HCT116 (cell line): ENCODE measurements around the gene ANKRD63. TPM values are rescaled to one million over a fixed set of nuclear protein-coding genes. Genes with fewer than 3 reads are reported as not detected.

ENCODE experiments used
- ATAC-seq: fragments of 200-7000 bp; cut with Tn5 transposase; 2 replicates; pipeline ENCODE4 v1.9.1; 2020; ENCODE audit warnings: mild to moderate bottlenecking, moderate library complexity
- BruUV-seq: library from RNA; stranded (reverse); fragments of 400-500 nt; replicated peaks from 2 replicates; lab custom pipeline; 2021; lab: Mats Ljungman, UMichigan
- CTCF ChIA-PET: fragments of 300-600 bp; sonication (Branson Sonifier 250); formaldehyde crosslinking; loops from one replicate; lab custom pipeline; 2021; ENCODE audit warnings: antibody characterized with exemption; lab: Charles Lee
- POLR2A ChIA-PET: fragments of 300-600, 350-600 bp; sonication (Branson Sonifier 250); formaldehyde crosslinking; loops from one replicate; lab custom pipeline; 2021; ENCODE audit warnings: antibody characterized with exemption; lab: Charles Lee
- RAD21 ChIA-PET, 2 experiments: fragments of 300-600 bp; sonication (Branson Sonifier 250); formaldehyde crosslinking; loops; one replicate each; lab custom pipeline; 2023; ENCODE audit warnings: low total read pairs in 2 of 2; ENCODE audit not compliant: uncharacterized antibody in 2 of 2, unreplicated experiment in 2 of 2, low non-redundant PET in 1 of 2; lab: Charles Lee
- DNase-seq: peaks from one replicate; pipeline ENCODE4 v3.0.0-alpha.2; 2010; ENCODE audit warnings: low read depth, low spot score
- H2AFZ ChIP-seq: fragments of 200-600 bp; shearing (Covaris generic), sonication (generic); 2 replicates; pipeline ENCODE4 v1.6.1; 2017; ENCODE audit warnings: low read depth, mixed run types, mixed read lengths, antibody characterized with exemption, low read length; ENCODE audit not compliant: poor library complexity, severe bottlenecking
- H3K27ac ChIP-seq: 2 replicates; pipeline ENCODE4 v1.5.1; 2012; ENCODE audit warnings: low read depth, low read length
- H3K27me3 ChIP-seq: fragments of 200-600 bp; sonication (generic); 2 replicates; pipeline ENCODE4 v1.6.1; 2016; ENCODE audit warnings: mixed run types, low read length, mixed read lengths; ENCODE audit not compliant: insufficient read depth
- H3K36me3 ChIP-seq, 2 experiments: fragments of 200-500 bp in 1 of 2; fragments of 200-600 bp in 1 of 2; sonication (Bioruptor generic) in 1 of 2; sonication (generic) in 1 of 2; 2 replicates each; pipeline versions ENCODE4 v1.5.1 to v1.6.1; 2014 to 2016; ENCODE audit warnings: low read length in 2 of 2, inconsistent platforms in 1 of 2, mixed read lengths in 1 of 2, mixed run types in 1 of 2; ENCODE audit not compliant: insufficient read depth in 2 of 2, control insufficient read depth in 1 of 2
- H3K4me1 ChIP-seq, 2 experiments: fragments of 200-600 bp in 1 of 2; sonication (generic) in 1 of 2; 2 replicates each; pipeline versions ENCODE4 v1.5.1 to v1.6.1; 2012 to 2017; ENCODE audit warnings: low read length in 2 of 2, inconsistent platforms in 1 of 2, mild to moderate bottlenecking in 1 of 2, mixed read lengths in 1 of 2, mixed run types in 1 of 2, moderate library complexity in 1 of 2; ENCODE audit not compliant: insufficient read depth in 2 of 2, control insufficient read depth in 1 of 2
- H3K4me2 ChIP-seq: fragments of 200-600 bp; sonication (generic); 2 replicates; pipeline ENCODE4 v1.6.1; 2017; ENCODE audit warnings: mixed run types, low read length, mixed read lengths
- H3K4me3 ChIP-seq, 2 experiments: fragments of 200-600 bp in 1 of 2; sonication (generic) in 1 of 2; replicated peaks in 1 of 2; 2 replicates each; pipeline ENCODE4 v1.5.1; 2011 to 2016; ENCODE audit warnings: low read length in 2 of 2, control low read depth in 1 of 2, low read depth in 1 of 2, mild to moderate bottlenecking in 1 of 2, mixed read lengths in 1 of 2, mixed run types in 1 of 2
- H3K79me2 ChIP-seq: fragments of 200-600 bp; sonication (generic); 2 replicates; pipeline ENCODE4 v1.6.1; 2017; ENCODE audit warnings: mild to moderate bottlenecking, mixed run types, low read length, moderate library complexity, mixed read lengths; ENCODE audit not compliant: insufficient read depth
- H3K9ac ChIP-seq: fragments of 200-600 bp; sonication (generic); 2 replicates; pipeline ENCODE4 v1.6.1; 2016; ENCODE audit warnings: low read length, mixed read lengths
- H3K9me2 ChIP-seq: fragments of 200-600 bp; sonication (generic), shearing (Covaris generic); 2 replicates; pipeline ENCODE4 v1.6.1; 2017; ENCODE audit warnings: mixed run types, mild to moderate bottlenecking, moderate library complexity; ENCODE audit not compliant: insufficient read depth
- H3K9me3 ChIP-seq, 2 experiments: fragments of 200-500 bp in 1 of 2; fragments of 200-600 bp in 1 of 2; sonication (Bioruptor generic) in 1 of 2; sonication (generic) in 1 of 2; 2 replicates each; pipeline ENCODE4 v1.6.1; 2014 to 2017; ENCODE audit warnings: low read length in 2 of 2, mixed read lengths in 2 of 2, inconsistent platforms in 1 of 2, low read depth in 1 of 2, mild to moderate bottlenecking in 1 of 2, mixed run types in 1 of 2, moderate library complexity in 1 of 2; ENCODE audit not compliant: control insufficient read depth in 1 of 2, insufficient read depth in 1 of 2
- H4K20me1 ChIP-seq: fragments of 200-600 bp; sonication (generic), shearing (Covaris generic); 2 replicates; pipeline ENCODE4 v1.6.1; 2017; ENCODE audit warnings: mixed run types, mild to moderate bottlenecking, moderate library complexity; ENCODE audit not compliant: insufficient read depth
- CTCF ChIP-seq, 3 experiments: fragments of 200-600 bp in 1 of 3; sonication (generic) in 1 of 3; IDR thresholded peaks in 2 of 3; conservative IDR thresholded peaks in 1 of 3; 2 replicates each; pipeline ENCODE4 v1.5.1; 2012 to 2017; ENCODE audit warnings: low read depth in 2 of 3, low read length in 2 of 3, antibody characterized with exemption in 1 of 3, borderline replicate concordance in 1 of 3, control low read depth in 1 of 3, mild to moderate bottlenecking in 1 of 3, mixed read lengths in 1 of 3, mixed run types in 1 of 3, moderate library complexity in 1 of 3; ENCODE audit not compliant: insufficient read depth in 1 of 3
- EGR1 ChIP-seq: IDR thresholded peaks from 2 replicates; pipeline ENCODE4 v1.6.1; 2012; ENCODE audit warnings: low read depth
- EZH2 ChIP-seq: fragments of 200-600 bp; sonication (generic); IDR thresholded peaks from 2 replicates; pipeline ENCODE4 v1.6.1; 2017; ENCODE audit warnings: antibody characterized with exemption, mixed run types
- POLR2A ChIP-seq: IDR thresholded peaks from 2 replicates; pipeline ENCODE4 v1.7.0; 2011; ENCODE audit warnings: borderline replicate concordance; ENCODE audit not compliant: insufficient read depth, insufficient read length; ENCODE audit errors: extremely low read depth
- RAD21 ChIP-seq: IDR thresholded peaks from 2 replicates; pipeline ENCODE4 v1.6.1; 2012; ENCODE audit warnings: low read depth, mild to moderate bottlenecking
- SP1 ChIP-seq: IDR thresholded peaks from 2 replicates; pipeline ENCODE4 v1.6.1; 2012; ENCODE audit warnings: low read depth
- ZFX ChIP-seq: fragments of 450-650 bp; IDR thresholded peaks from 2 replicates; pipeline ENCODE4 v1.6.1; 2017
- intact Hi-C: fragments of 100-400 bp; cut with micrococcal nuclease; formaldehyde crosslinking; loops from 2 replicates; pipeline ENCODE4 v1.10.0; 2022
- total RNA-seq: library from RNA; stranded (reverse); gene quantifications from one replicate; pipeline ENCODE4 v1.2.1, GENCODE V29; 2021; ENCODE audit not compliant: unreplicated experiment

The ANKRD63 gene
- total RNA-seq, 1 experiment from 2014 or later, result 0.89 TPM

- TF ChIP-seq CTCF (IDR thresholded peaks at IDR 0.05 in 2 of 3, conservative IDR thresholded peaks at IDR 0.05 in 1 of 3; ENCODE audit: borderline replicate concordance in 1 of 3, insufficient read depth in 1 of 3, low read depth in 2 of 3, low read length in 2 of 3) (no peak), ZFX (no peak), SP1 (peak; percentile 68)
These were observed 16.0 kb downstream of the ANKRD63 start (continued) for GRCh38 chr15:40266828-40267304.

- no peaks in the 10 kb centered on the region for H3K9me3 ChIP-seq
- intact Hi-C loops, result no loop called here
- peak overlapping the region; percentile 57 for H3K27ac ChIP-seq
- DNase-seq (no peak), ATAC-seq (no peak)
- no peaks in the 10 kb centered on the region for H4K20me1 ChIP-seq
- H3K79me2 ChIP-seq, result no peaks in the 10 kb centered on the region
- H3K9ac ChIP-seq, result no peak overlapping the region
- H3K4me1 ChIP-seq, result peaks cover 17 to 28% of the 10 kb centered on the region in 2 experiments
- no peaks in the 10 kb centered on the region for H3K9me2 ChIP-seq
- ChIA-PET RAD21 (no interaction called here), CTCF (no interaction called here), POLR2A (no interaction called here)
- H3K4me2 ChIP-seq, result peak overlapping the region; percentile 69; the same call in 1 of the 2 replicates
- H3K4me3 ChIP-seq, result no peak overlapping the region
- no TSS peak for BruUV-seq
- H3K36me3 ChIP-seq, result peaks cover 0 to 3% of the 10 kb centered on the region in 2 experiments; a peak in 1 of 4 replicates
- no peaks in the 10 kb centered on the region for H3K27me3 ChIP-seq
- H2AFZ ChIP-seq, result no peak overlapping the region
- no peak for TF ChIP-seq RAD21
- TF ChIP-seq ZFX, result no peak
- no peak for TF ChIP-seq EZH2
- TF ChIP-seq POLR2A, result no peak
- no peak for TF ChIP-seq EGR1
- TF ChIP-seq, all 23 proteins: peak for 0
These were observed 17.0 kb downstream of the ANKRD63 start for GRCh38 chr15:40265875-40266274.
